C4-2B (cell line): Measurements from ENCODE around the gene PPCDC.

Experiments used
- H3K27ac ChIP-seq: fragments of 450-650 bp; 2 replicates; pipeline ENCODE4 v1.5.1; 2017
- ZFX ChIP-seq: fragments of 450-650 bp; IDR thresholded peaks from 2 replicates; pipeline ENCODE4 v1.6.1; 2017
- TF ChIP-seq, protein P1 (sequence below): fragments of 450-650 bp; conservative IDR thresholded peaks from 2 replicates; pipeline ENCODE4 v1.5.1; 2017; ENCODE audit warnings: mild to moderate bottlenecking

Gene PPCDC

DNA sequence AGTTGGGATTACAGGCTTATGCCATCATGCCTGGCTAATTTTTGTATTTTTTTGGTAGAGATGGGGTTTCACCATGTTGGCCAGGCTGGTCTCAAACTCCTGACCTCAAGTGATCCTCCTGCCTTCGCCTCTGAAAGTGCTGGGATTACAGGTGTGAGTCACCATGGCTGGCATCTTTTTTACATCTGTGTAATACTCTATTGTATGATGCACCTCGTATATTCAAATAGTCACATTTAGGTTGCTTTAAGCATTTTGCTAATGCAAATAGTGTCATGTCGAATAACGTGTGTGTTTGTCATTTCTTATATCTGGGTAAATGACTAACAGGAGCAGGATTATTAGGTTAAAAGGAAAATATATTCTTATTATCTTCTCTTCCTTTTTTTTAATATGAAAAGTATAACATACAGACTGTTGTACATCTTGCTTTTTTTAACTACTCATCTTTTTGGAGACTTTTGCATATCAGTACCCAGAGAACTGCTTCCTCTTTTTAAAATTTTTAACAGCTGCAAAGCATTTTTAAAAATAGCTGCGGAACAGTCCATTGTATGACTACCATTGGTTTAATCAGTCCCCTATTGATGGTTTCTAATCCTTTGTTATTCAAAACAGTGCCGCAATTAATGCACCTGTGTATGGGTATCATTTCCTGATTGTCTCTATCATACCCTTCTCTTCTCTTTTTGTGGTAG, 14.6 kb upstream of the PPCDC start:
- TF ChIP-seq ZFX = no peak
- TF ChIP-seq, protein P1, sequence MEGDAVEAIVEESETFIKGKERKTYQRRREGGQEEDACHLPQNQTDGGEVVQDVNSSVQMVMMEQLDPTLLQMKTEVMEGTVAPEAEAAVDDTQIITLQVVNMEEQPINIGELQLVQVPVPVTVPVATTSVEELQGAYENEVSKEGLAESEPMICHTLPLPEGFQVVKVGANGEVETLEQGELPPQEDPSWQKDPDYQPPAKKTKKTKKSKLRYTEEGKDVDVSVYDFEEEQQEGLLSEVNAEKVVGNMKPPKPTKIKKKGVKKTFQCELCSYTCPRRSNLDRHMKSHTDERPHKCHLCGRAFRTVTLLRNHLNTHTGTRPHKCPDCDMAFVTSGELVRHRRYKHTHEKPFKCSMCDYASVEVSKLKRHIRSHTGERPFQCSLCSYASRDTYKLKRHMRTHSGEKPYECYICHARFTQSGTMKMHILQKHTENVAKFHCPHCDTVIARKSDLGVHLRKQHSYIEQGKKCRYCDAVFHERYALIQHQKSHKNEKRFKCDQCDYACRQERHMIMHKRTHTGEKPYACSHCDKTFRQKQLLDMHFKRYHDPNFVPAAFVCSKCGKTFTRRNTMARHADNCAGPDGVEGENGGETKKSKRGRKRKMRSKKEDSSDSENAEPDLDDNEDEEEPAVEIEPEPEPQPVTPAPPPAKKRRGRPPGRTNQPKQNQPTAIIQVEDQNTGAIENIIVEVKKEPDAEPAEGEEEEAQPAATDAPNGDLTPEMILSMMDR = no peak
- no peak overlapping the region for H3K27ac ChIP-seq

DNA sequence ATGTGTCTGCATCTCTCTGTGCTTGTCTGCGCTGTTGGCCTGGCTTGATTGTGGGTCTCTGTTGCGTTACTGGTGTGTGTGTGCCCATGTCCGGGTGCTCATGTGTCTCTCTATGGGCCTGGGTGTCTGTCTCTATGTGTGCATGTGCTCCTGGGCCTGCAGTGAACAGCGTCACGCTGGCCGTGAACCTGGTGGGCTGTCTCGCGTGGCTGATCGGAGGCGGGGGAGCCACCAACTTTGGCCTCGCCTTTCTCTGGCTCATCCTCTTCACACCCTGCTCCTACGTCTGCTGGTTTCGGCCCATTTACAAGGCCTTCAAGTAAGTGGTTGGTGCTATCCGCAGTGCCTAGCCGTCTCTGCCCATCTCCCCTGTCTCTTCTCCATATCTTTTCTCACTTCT, 7.0 kb upstream of the PPCDC start:
- TF ChIP-seq ZFX = no peak
- TF ChIP-seq, protein P1 = no peak
- H3K27ac ChIP-seq = no peak overlapping the region

DNA sequence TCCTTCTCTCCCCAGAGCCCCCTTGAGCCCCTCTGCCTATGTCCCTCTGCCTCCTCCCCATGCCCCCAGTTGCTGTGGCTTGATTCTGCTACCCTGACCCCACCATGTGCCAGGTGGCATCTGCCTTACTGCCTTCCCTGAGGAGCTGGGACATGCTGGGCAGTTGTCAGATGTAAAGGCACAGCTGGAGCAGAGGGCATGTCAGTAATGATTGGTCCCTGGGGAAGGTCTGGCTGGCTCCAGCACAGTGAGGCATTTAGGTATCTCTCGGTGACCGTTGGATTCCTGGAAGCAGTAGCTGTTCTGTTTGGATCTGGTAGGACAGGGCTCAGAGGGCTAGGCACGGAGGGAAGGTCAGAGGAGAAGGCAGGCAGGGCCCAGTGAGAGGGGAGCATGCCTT, 3.5 kb upstream of the PPCDC start:
- TF ChIP-seq, protein P1 = no peak
- TF ChIP-seq ZFX = no peak

DNA sequence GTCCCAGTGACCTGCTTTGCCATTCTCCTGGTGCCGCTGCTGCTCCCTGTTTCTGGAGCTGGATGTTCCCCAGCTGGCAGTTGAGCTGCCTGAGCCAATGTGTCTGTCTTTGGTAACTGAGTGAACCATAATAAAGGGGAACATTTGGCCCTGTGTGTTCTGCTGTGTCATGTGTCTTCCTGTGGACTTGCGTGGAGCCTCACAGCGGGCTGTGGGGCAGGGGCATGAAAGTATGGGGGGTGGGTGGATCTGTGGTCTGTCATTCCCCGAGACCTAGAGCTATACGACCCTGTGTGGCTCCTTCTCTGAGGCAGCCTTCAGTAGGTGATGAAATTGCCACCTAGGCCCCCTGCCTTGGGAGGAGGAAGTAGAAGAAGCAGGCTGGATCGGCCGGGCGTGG, 2.0 kb upstream of the PPCDC start:
- H3K27ac ChIP-seq = no peak overlapping the region

More for the DNA sequence above, 3.5 kb upstream of the PPCDC start:
- H3K27ac ChIP-seq = no peak overlapping the region

DNA sequence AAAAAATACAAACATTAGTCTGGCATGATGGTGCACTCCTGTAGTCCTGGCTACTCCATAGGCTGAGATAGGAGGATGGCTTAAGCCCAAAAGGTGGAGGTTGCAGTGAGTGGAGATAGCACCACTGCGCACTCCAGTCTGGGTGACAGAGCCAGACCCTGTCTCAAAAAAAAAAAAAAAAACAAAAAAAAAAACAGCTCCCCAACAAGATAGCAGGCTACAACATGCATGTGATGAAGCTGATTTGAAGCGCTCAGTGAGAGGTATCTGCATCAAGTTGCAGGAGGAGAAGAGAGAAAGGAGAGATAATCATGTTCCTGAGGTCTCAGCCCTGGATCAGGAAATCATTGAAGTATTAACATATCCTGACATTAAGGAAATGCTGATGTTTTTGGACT, 608 bp upstream of the PPCDC start:
- TF ChIP-seq, protein P1 = no peak
- TF ChIP-seq ZFX = no peak
- no peak overlapping the region for H3K27ac ChIP-seq

More for the DNA sequence above, 2.0 kb upstream of the PPCDC start:
- no peak for TF ChIP-seq ZFX
- TF ChIP-seq, protein P1 = no peak

DNA sequence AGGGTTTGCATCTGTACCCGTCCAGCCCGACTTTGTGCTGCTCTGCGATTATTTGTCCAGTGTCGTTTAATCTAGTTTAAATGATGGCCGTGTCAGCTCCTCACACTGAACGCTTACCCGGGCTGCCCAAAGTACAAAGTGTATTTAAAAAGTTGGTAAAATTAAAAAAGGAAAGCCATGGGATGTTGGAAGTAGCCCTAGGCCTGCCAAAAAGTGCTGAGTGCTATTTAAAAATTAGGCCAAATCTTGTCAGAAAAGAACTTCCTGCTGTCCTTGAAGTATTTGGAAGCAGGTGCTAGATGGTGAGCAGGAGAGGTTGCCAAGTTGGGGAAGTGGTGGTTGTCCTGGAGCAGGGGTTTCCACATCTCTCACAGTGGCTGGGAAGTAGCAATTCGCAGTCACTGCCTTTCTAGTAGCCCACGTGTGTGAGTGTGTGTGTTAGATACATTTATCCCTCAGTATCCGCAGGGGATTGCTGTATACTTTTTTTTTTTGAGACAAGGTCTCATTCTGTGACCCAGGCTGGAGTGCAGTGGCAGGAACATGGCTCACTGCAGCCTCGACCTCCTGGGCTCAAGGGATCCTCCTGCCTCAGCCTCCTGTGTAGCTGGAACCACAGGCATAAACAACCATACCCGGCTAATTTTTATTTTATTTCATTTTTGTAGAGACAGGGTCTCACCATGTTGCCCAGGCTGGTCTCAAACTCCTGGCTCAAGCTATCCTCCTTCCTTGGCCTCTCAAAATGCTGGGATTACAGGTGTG, 664 bp downstream of the PPCDC start:
- H3K27ac ChIP-seq = peak overlapping the region; percentile 93
- TF ChIP-seq, protein P1 = no peak
- no peak for TF ChIP-seq ZFX

DNA sequence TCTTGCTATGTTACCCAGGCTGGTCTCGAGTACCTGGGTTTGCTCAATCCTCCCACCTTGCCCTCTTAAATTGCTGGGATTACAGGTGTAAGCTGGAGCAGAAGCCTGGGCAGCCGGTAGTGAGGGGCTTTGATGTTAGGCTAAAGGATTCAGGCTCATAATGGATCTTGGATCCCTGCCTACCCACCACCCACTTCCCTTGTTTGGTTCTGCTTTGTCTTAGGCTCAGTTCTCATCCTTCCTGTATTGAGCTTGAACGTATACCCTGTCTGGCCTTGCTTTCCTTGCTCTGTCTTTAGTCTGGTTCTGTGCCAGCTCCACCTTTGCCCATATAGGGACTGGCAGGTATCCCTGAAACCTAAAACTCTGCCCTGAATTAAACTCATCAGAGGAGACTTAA, 1.7 kb downstream of the PPCDC start:
- TF ChIP-seq, protein P1 = no peak
- no peak for TF ChIP-seq ZFX
- peak overlapping the region; percentile 93 for H3K27ac ChIP-seq
